COR-L47 (cell line): Measurements from ENCODE around the gene GRK3.

Experiments
- DNase-seq: peaks from one replicate; lab custom pipeline; 2025; lab: John Stamatoyannopoulos, UW

The GRK3 gene

DNA sequence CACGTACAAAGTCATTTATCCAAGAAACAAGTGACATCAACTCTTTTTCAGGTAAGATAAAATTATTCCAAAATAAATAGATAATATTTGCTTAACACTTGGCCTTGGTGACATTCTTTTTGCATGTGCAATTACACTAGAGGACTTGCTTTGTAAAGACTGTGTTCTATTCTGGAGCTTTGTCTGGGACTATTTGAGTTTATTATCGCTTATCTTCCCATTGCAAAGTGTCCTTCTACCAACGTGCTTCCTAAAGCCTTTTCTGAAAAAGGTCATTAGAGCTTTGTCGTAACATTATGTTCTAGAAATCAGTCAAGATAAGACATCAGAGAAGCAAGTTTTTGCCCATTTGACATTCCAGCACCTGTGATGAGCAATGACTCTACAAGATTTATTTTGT is 99.2 kb downstream of the GRK3 start:
- DNase-seq: no peak

DNA sequence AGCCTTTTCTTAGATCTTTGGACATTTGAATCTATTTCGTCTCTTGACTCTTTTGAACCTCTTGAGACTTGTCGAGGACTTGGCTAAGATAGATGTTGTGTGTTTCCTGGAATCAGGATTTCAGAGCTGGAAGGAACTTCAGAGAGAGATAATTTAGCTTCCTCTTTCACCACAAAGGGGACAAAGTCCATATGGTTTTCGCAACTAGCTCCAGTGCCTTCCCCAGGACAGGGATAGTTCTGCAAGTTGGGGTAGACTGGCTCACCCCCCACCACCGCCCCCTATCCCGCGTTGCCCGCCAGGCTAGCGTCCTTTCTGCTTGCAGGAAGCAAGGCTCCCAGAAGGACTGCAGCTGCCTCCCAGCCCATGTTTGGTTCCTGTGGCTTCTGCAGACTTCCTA is 101.8 kb downstream of the GRK3 start:
- no peak for DNase-seq

DNA sequence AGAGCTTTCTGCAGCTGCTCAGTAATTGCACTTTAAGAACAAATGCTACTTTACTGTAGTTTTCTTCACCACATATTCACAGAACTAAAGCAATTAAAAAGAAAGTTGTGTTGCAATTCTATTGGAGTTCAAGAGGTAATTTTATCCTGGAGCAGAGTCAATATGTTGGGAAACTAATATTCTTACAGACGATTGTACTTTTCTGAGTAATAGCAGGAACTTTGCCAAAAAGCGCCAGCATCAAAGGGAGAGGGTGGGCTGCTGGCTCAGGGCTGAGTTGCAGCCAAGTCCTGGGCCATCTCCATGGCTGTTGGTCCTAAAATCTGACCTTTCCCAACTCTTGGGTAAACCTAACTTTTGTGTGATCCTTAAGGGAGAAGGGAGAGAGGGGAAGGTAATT is 104.0 kb downstream of the GRK3 start:
- DNase-seq: no peak

DNA sequence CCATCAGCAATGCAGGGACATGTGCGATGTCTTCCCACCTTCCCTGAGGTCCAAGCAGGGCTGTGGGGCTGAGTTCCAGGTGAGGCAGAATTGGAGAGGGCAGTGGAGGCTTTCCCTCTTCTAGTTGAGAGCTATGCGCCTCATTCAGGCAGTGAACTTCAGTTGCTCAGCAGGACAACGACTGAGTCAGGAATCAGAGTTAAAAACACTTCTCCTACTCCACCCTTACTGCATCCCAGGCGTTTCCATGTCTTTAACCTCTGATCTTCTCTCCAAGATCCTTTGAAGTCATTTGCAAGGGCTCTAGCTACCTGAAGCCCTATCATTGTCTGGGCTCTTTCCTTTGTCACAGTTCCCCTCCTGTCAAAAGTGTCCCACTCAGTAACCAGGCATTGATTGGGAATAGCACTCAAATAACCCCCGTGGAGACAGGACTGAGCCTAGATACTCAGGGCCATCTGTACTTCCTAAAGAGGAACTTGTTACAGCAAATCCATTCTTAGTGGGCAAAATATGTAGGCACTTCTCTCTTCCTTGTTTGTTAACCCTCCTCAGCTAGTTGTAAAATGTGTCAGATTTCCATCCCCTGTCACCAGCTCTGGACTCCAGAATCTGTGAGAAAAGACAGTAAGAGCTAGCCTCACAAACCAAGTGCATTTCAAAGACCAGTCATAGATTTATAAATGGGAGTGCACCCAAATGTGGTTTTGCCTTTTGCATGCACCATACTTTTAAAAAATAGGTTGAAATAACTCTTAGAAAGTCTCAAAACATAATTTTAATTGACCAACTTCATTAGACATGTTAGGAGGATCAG is 105.0 kb downstream of the GRK3 start:
- DNase-seq: no peak

DNA sequence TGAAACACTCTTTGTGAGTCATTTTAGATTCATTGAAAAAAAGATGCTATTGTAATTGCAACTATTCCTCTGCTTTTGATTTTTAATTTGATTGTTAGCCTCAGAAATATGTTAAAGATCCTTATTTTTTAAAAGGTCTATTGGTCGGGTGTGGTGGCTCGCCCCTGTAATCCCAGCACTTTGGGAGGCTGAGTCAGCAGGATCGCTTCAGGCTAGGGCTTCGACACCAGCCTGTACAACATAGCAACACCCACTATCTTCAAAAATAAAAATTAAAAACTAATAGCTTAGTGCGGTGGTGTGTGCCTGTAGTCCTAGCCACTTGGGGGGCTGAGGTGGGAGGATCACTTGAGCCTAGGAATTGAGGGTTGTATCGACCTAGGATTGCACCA is 105.6 kb downstream of the GRK3 start:
- DNase-seq: no peak

DNA sequence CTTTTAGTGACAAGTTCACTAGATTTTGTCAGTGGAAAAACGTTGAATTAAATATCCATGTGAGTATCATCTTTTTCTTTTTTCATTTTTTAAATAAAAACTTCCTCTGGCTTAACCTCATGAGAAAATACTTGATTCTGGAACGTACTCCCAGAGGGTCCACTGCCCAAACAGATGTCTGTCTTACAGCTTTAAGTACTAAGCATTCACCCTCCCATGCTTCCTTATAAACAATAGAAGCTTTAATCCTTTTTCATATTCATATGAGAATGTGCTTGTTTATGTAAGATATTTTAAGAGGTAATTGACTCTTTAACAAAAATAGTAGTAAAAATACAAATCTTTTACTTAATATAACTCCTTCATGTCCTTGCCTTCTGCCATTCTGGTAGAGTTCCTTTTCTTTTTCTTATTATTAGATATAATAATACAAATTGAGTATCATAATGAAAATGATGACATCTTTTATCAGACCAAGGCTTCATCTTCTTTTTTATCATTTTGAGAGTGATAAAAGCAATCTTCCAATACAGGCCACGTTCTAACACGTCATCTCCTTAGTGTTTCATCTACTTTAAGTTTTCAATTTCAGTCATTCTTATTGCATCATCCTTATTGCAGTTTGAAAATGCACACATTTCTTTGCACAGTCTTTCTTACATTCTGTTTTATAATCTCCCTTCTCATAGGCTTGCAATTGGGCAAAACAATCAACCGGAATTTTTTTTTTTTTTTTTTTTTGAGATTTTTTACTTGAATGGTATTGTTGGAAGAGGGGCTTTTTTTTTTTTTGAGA is 108.0 kb downstream of the GRK3 start:
- no peak for DNase-seq

DNA sequence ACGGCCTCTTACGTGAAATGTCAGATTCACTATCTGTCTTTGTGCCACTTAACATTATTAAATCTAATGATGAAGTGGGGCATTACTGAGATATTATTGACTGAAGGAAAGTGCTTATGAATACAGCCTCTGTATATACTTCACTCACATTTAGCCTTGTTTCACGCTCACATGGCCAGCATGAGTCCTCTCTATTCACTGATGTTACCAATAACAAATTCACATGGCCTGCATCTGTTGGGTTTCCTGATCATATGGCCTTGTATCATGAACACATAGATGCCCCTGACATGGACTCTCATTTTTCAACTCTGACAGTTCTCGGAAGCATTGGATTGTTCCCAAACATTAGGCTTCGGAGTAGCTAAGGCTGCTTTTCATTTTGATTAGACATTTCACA is 109.2 kb downstream of the GRK3 start:
- no peak for DNase-seq

DNA sequence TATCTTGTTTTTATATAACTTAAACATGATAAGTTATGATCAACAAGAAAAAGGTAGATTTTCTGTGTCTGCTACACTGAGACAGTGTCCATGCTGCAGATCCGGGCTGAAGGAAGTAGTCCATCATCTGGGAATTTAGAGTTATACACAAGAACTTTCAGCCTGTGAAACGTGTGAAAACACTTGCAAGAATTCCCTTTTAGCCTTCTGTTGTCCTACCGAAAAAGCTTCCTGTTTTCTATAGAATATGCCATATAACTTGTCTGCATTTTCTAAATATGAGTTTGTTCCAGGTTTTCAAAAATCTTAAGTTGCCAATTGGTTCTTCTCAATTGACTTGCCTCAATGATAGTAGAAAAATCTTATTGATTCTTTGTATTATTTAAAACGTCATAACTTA is 113.2 kb downstream of the GRK3 start:
- DNase-seq: no peak

DNA sequence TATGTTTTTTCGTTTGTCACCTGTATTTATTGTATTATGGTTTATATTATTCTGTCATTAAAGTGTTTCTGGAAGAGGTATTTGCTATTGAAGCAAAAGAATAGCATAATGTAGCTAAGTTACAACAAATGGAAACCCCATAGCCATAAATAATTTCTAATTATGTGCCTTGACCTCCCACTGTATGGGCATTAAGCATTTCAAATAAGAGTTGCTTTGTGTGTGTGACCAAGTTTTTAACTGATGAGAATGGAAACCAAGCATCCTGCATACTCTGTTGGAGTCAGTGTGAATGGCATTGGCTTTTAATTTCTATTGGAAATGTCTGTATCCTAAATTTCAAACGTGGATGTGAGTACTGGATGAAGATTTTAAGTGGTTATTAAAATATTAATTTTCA is 115.6 kb downstream of the GRK3 start:
- DNase-seq: no peak

DNA sequence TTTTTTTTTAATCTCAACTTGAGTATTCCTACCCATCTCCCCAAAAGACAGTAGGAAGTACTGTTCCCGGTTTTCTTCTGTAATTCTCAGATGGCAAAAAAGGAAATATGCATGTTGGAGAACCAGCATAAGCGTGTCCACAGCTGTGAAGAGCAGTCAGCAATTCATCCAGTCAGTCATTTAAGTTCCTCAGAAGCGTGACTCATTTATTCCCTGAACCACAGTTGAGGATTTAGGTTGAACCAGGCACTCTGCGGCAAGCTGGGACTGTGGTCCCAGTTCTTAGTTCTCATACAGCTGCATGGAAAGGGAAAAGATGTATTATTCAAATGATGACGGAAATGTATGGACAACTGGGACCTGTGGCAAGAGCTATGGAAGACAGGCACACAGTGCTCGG is 116.5 kb downstream of the GRK3 start:
- no peak for DNase-seq

DNA sequence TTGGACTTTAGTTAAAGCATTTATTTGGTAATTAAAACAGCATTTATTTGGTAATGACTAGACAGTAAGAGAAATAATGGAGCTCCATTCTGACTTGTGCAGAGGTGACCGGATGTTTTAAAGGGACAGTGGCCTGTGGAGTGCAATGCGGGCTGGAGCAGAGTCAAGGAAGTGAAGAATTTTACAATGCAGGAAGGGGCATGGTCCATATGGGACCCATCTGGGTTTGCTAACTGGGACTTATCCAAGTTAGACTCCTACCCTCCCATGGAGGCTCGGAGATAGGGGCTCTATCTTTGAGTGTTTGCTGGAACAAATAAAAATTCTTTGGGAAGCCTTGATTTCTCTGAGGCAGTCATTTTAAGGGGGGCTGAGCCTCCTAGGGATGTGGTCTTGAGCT is 117.6 kb downstream of the GRK3 start:
- no peak for DNase-seq

DNA sequence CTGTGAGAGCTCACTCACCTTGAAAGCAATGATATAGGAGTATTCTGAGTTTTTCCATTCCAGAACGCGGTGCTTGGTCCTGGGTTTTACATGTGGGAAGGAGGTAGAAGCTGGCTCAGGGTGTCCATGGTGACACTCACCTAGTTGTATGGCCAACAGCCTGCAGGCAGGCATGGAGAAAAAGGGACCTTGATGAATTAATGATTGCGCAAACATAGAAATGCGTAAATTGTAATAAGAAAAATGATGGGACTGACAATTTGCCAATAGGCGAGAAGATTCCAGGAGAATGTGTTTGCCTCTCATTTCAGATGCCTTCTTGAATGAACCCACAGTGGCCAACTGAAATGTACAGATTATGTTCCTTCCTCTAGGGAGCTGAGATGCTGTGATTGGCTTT is 124.2 kb downstream of the GRK3 start:
- no peak for DNase-seq

DNA sequence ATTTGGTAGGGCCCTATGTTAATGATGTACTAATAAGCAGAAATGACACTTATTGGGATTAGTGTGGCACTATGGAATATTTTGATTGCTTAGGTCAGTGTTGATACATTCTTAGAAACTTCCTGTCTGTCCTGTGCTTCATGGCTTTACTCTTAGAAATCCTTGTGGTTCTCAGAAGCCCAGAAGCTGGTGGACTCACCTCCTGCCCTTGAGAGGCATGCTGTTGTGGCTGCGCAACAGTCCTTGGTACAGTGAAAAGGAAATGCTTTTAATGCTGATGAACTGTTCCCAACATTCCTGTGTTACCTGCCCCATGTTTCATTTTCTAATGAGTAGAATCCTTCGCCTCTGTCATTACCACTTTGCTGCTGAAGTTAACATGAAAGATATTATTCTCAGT is 125.2 kb downstream of the GRK3 start:
- DNase-seq: no peak

DNA sequence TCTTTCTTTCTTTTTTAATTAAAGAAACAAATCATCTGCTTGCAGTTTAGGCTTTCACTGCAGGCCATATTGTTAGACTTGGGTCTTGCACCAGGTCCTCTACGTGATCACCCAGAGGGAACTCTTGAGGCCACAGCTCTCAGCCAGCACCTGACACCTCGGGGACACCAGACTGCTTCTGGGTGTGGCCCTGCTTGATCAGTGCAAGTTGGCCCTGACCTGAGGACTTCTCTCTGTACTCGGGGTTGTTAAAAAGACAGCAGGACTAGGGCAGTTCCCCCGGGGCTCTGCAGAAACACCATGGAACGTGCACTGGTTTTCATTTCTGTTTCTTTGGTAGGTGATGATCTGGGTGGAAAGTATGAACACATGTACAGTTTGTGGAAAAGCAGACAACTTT is 126.3 kb downstream of the GRK3 start:
- no peak for DNase-seq

DNA sequence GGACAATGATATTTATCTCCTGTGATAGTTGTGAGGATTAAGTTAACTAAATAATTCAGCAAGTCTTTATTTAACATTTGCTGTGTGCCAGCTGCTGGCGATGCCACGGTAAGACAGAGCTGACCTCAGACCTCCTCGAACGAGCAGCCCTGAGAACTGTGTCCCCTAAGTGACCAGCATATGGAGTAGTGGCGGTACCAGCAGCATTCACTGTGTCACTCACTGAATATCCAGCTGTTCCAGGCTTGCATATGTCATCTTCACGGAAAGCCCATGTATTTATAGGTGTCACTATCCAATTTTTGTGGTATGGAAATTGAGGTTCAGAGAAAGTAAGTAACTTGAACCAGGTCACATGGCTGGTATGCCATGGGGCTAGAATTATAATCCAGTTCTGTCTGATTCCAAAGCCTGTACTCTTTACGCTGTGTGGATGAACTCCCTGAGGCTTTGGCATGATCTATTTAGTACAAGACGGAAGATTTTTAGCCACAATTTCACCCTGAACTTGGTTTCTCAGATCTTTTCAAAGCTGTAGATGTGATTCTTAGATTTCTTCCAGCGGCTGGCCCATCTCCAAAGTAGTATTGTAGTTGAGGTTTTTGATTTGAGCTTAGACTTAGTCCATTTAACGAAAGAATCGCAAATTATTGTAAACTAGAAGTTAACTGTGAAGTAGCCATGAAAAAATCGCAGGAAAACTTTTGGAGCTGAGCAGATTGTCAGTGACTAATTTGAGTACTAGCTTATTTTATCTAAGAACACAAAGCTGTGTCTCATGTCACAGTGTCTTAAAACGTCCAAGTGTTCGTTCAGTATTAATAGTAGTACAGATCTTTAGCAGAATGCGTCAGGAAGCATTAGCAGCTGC is 128.2 kb downstream of the GRK3 start:
- no peak for DNase-seq

DNA sequence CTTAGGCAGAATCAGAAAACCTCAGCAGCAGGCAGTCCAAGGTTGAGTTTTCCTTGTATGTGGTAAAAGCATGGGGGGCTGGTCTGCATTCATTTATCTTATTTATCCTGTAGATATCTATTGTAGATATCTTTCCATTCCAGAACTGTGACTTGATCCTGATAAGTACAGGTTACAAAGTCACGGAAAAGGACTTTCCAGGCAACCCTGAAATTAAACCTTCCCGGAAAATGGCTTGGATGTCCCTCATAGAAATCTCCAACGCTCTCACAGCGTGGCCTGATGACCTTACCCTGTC is 128.7 kb downstream of the GRK3 start:
- no peak for DNase-seq

DNA sequence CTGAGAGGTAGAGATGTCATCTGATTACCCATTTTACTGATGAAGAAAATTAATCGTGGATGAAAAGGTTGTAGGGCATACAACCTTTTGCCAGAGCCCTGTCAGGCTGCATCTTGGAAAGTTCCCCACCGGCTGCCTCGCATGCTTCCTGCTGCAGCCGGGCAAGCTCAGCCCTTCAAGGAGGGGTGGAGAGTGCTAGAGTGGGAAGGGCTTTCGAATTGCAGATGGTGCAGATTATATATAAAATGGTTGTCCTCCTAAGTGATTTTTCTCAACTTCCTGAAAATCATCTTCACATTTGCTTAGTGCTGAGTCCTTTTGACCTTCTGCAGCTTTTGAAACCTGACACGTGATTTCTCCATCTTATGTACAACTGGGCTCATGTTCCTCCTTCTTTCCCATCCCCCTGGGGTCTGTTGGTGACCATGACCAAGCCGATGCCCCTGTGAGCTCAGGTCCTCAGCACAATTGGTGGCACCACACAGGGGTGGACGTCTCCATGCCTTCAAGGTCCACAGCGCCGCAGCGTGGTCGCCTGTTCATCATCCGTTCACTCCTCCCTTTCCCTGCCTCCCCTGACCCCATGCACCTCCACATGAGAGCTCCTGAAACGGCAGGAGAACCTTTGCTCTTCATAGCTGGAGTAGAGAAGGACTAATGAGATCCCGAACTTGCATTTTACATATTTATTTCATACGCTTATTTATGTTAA is 129.9 kb downstream of the GRK3 start:
- no peak for DNase-seq

DNA sequence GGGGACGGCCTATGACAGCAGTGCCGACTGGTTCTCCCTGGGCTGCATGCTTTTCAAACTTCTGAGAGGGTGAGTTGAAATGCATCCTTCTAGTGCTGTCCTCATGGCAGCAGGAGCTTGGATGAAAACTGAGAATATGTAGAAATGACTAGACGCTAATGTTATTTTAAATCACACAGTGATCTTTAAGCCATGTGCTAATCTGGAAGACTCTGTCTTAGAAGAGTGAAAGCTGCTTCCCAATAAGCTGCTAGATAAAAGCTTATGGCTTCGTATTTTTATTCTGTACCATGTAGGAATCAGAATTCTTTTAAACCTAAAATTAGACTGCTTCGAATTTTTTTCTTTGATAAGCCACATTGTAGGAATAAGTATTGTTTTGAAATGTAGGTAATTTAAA is 130.7 kb downstream of the GRK3 start:
- no peak for DNase-seq

DNA sequence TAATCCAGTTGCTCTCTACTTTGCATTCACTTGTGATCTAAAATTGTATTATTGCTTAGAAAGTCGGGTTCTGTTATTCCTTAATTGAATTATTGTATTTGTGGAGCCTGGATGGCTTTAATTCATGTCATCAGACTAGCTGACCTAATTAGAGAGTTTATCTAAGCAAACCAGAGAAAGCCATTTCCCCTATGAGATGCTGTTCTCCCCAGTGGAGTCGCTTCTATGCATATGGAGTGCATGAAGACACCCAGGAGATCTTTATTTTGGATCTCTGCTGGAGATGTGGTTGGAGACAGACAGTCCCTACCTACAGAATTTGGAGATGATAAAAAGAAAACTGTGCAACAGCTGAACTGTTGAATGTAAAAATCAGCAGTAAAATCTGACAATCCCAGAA is 132.3 kb downstream of the GRK3 start:
- no peak for DNase-seq

DNA sequence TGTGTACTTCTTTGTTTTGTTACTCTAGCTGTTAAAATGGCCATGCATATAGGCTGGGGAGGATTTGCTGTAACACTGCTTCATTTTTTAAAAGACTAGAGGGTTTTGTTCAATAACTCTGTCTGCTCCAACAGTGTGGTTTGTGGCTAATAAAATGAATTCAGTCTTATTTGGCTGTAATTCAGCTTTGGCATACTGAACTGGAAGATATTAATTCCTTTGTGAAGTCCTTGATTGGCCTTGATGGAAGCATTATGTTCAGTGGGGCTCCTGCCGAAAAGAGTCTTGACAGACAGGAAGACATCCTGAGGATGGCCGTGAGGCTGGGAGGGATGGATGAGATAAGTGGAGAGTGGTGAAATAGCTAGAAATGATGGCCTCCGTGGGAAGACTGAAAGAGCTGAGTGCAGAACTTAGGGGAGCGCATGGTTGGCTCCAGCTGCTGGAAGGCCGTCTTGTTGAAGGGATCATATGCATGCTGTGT is 132.7 kb downstream of the GRK3 start:
- no peak for DNase-seq

DNA sequence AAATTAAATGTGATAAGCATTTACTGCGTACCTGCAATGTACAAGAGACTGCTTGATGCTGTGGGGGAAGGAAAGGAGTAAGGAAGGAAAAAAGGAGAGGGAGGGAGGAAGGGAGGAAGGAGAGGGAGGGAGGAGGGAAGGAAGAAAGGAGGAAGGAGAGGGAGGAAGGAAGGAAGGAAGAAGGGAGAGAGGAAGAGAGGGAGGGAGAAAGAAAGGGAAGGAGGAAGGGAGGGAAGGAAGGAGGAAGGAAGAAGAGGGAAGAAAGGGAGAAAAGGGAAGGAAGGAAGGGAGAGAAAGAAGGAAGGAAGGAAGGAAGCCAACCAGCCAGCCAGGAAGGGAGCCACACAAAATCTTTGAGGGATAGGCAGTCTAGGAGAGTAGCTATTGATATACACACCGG is 133.5 kb downstream of the GRK3 start:
- no peak for DNase-seq

DNA sequence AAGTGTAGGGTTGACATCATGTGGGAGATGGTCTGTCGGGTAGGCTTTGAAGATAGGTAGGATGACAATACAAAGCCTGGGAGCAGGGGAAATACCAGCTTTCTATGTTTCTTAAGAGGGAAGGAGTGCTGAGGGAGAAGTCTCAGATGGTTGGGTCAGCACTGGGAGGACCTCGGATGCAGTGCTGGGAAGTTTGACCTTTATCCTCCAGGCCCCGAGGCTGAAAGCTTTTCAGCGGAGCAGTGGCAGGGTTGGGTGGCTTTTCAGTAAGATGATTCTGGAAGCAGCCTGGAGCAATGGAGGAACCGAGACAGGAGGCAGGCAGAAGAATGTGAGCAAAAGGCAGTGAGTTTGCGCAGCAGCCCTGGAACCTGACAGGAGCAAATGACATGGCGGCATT is 134.0 kb downstream of the GRK3 start:
- no peak for DNase-seq
